Measurements from ENCODE around the gene EVPLL.

DNA sequence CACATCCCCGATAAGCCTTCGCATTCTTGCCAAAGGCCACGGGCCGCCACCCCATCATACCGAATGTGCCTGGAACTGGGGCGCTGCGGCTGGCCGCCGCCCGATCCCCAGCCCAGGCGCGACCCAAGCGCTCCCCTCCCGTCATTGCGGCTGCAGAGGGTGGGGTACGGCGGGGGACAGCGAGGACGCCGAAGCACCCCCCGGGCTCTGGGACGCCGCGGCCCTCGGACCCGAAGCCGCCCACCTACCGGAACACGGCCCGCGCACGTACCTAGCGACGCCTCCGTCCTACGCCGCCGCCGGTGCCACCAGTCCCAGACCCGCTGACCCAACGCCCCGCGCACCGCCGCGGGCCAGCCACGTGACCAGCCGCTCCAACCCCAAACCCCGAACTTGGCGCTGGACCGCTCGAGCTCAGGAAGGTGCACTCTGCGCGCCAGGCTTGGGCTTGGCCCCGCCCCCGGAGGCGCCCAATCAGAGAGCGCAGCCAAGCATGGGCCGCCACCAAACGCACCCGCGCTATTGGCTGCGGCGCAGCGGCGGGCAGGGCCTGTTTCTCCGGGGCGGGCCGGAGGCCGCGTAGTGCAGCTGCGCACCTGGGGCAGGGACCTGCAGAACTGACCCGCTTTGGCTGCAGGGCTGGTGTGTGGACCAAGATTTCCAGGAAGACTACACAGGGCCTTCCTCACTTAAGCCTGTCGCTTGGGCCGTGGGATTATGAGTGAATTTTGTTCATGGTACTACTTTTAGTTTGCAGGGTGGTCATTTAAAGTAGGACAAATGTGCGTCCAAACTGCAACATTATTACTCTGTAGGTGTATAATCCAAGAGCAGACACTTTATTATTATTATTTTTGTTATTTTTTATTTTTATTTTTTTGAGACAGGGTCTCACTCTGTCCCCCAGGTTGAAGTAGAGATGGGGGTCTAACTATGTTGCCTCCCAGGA is 14.2 kb upstream of the EVPLL start, which contains the start of gene SHMT1:
- TF ChIP-seq SPI1 (IDR thresholded peaks at IDR 0.05; ENCODE audit: low read depth, low read length) (no peak), POLR2A (IDR thresholded peaks at IDR 0.05; ENCODE audit: low read depth, low read length) (no peak), POLR2AphosphoS5 (IDR thresholded peaks at IDR 0.05; ENCODE audit: low read depth, low read length) (peak; percentile 72), TAF1 (IDR thresholded peaks at IDR 0.05; ENCODE audit: low read depth, low read length) (0 out of 2 replicates have a peak, but pooled peaks have one; percentile 15)

Data from GM12891 (cell line).